ENCODE results near the gene PTMA. TPM values are rescaled to one million over a fixed set of nuclear protein-coding genes. Genes with fewer than 3 reads are reported as not detected.

PTMA gene
- total RNA-seq, 1 experiment from 2014 or later = 2,164 TPM

GRCh38 chr2:231680285-231680991, 27.9 kb upstream of the PTMA start (continued):
- TF ChIP-seq FOXK1 (CRISPR knock-in tag; IDR thresholded peaks at IDR 0.05) (no peak; the same call in 1 of the 2 replicates), USF1 (CRISPR knock-in tag; IDR thresholded peaks at IDR 0.05) (peak; percentile 35), AFF4 (CRISPR knock-in tag; IDR thresholded peaks at IDR 0.05; ENCODE audit: borderline replicate concordance) (peak; percentile 68; the same call in 1 of the 2 replicates), E2F5 (CRISPR knock-in tag; IDR thresholded peaks at IDR 0.05) (peak; percentile 94), ZNF512 (CRISPR knock-in tag; IDR thresholded peaks at IDR 0.05; ENCODE audit: borderline replicate concordance) (no peak), RORB (CRISPR knock-in tag; IDR thresholded peaks at IDR 0.05) (no peak), E2F1 (CRISPR knock-in tag; IDR thresholded peaks at IDR 0.05) (0 out of 2 replicates have a peak, but pooled peaks have one; percentile 31), JAZF1 (CRISPR knock-in tag; IDR thresholded peaks at IDR 0.05) (no peak), JUN (CRISPR knock-in tag; IDR thresholded peaks at IDR 0.05) (no peak), ZNF219 (CRISPR knock-in tag; IDR thresholded peaks at IDR 0.05; ENCODE audit: borderline replicate concordance) (no peak), PREB (CRISPR knock-in tag; IDR thresholded peaks at IDR 0.05; ENCODE audit: borderline replicate concordance) (no peak), GTF2I (CRISPR knock-in tag; conservative IDR thresholded peaks at IDR 0.05) (peak; percentile 95), NFE2L1 (CRISPR knock-in tag; IDR thresholded peaks at IDR 0.05) (peak; percentile 48), SMAD3 (CRISPR knock-in tag; IDR thresholded peaks at IDR 0.05; ENCODE audit: borderline replicate concordance) (no peak), FOXP1 (CRISPR knock-in tag; IDR thresholded peaks at IDR 0.05; ENCODE audit: borderline replicate concordance) (no peak; the same call in none of the 2 replicates), ZBTB43 (CRISPR knock-in tag; IDR thresholded peaks at IDR 0.05) (0 out of 2 replicates have a peak, but pooled peaks have one; percentile 25), MYBL2 (CRISPR knock-in tag; IDR thresholded peaks at IDR 0.05) (peak; percentile 98), CREB1 (CRISPR knock-in tag; IDR thresholded peaks at IDR 0.05) (no peak; the same call in 1 of the 2 replicates), USF2 (CRISPR knock-in tag; IDR thresholded peaks at IDR 0.05) (peak; percentile 40; the same call in 1 of the 2 replicates), CREM (CRISPR knock-in tag; IDR thresholded peaks at IDR 0.05) (peak; percentile 65; the same call in 1 of the 2 replicates), HMGA2 (CRISPR knock-in tag; IDR thresholded peaks at IDR 0.05) (no peak), ESRRA (CRISPR knock-in tag; IDR thresholded peaks at IDR 0.05; ENCODE audit: borderline replicate concordance) (no peak), CTCF (IDR thresholded peaks at IDR 0.05) (no peak)

Data from WTC11 (cell line).